ENCODE results near the gene KIAA0586.
"Not testable (repeated sequence)": the region's sequence is repeated elsewhere in the genome, so short reads cannot be mapped to it uniquely, and the experiment has no call there.

KIAA0586 gene

DNA sequence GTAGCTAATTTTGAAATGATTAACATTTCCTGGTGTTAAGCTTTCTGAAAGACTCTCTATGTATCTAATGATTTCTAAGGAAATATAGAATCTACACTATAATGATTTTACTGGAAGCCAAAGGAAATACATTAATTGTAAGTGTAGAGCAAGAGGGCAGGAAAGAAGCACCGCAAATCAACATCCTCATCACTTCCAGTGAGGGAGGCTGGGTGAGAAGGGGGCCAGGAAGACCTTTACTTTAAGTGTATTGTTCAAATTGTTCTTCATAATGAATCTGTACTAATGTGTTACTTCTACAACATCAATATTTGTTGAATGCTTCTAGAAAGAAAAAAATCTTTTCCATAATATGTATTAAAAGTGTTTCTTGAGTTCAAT, 144.9 kb downstream of the KIAA0586 start:
- no peak overlapping the region for H3K4me3 ChIP-seq (ENCODE audit: low read depth, low read length)
- TF ChIP-seq, protein P1, sequence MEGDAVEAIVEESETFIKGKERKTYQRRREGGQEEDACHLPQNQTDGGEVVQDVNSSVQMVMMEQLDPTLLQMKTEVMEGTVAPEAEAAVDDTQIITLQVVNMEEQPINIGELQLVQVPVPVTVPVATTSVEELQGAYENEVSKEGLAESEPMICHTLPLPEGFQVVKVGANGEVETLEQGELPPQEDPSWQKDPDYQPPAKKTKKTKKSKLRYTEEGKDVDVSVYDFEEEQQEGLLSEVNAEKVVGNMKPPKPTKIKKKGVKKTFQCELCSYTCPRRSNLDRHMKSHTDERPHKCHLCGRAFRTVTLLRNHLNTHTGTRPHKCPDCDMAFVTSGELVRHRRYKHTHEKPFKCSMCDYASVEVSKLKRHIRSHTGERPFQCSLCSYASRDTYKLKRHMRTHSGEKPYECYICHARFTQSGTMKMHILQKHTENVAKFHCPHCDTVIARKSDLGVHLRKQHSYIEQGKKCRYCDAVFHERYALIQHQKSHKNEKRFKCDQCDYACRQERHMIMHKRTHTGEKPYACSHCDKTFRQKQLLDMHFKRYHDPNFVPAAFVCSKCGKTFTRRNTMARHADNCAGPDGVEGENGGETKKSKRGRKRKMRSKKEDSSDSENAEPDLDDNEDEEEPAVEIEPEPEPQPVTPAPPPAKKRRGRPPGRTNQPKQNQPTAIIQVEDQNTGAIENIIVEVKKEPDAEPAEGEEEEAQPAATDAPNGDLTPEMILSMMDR (conservative IDR thresholded peaks at IDR 0.05; ENCODE audit: low read depth, low read length): no peak
- no peak for DNase-seq (ENCODE audit: low read depth)

DNA sequence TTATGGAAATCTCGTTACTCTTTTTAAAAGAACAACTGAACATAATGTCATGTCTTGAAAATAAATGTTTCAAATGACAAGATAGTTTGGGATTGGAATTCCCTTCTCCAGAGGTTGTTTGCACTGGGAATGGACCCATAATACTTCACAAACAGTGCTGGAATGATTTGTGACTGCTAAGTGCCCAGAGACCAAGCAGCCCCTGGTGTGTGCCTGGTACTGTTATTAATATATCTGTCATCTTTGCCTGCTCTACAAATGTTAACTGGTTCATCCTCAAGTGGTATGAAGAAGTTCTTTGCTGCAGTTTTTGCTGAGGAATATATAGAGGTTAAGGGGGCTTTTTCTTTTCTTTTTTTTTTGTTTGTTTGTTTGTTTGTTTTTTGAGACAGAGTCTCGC, 145.3 kb downstream of the KIAA0586 start:
- TF ChIP-seq, protein P1 (conservative IDR thresholded peaks at IDR 0.05; ENCODE audit: low read depth, low read length): no peak
- H3K4me3 ChIP-seq (ENCODE audit: low read depth, low read length): no peak overlapping the region
- no peak for DNase-seq (ENCODE audit: low read depth)

DNA sequence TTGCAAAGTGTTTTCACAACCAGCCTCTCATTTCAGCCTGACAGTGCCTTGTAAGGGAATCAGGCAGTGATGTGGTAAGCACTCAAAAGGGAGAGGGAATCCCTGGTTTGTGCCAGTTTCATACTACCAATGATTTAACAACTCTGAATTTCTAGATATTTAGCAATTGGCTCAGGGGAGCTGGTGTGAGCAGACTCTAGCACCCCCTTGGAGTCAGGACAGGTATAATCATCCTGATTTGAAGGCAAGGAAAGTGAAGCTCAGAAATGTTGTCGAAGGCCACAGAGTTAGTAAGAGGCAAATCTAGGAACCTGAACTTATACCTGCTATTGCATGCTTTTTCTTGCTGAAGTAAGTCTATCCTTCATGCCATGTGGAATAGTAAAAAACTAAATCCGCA, 147.1 kb downstream of the KIAA0586 start:
- TF ChIP-seq, protein P1 (conservative IDR thresholded peaks at IDR 0.05; ENCODE audit: low read depth, low read length): peak; percentile 41
- DNase-seq (ENCODE audit: low read depth): peak; percentile 23
- H3K4me3 ChIP-seq (ENCODE audit: low read depth, low read length): no peak overlapping the region

DNA sequence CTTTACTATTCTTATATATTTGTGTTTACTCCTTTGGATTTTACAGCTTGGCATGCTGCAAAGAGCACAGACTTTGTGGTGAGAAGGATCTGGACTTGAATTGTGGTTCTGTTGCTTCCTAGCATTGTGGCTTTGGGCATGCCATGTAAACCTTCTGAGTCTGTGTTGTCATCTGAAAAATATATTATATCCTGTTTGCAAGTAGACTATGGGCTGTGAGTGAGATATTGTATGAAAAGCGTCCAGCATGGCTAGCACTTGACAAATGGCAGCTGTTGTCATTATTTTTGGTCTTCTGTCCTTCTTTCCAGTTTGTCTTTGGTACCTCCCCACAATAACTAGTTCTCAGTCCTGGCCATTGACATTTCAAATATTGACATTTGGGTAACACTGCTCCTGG, 148.4 kb downstream of the KIAA0586 start:
- no peak overlapping the region for H3K4me3 ChIP-seq (ENCODE audit: low read depth, low read length)
- no peak for DNase-seq (ENCODE audit: low read depth)

DNA sequence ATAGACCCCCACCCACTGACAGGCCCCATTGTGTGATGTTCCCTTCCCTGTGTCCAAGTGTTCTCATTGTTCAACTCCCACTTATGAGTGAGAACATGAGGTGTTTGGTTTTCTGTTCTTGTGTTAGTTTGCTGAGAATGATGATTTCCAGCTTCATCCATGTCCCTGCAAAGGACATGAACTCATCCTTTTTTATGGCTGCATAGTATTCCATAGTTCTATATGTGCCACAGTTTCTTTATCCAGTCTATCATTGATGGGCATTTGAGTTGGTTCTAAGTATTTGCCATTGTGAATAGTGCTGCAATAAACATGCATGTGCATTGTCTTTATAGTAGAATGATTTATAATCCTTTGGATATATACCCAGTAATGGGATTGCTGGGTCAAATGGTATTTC, 152.5 kb downstream of the KIAA0586 start:
- not testable (repeated sequence) for DNase-seq (ENCODE audit: low read depth); H3K4me3 ChIP-seq (ENCODE audit: low read depth, low read length)

More for the DNA sequence above, 148.4 kb downstream of the KIAA0586 start:
- TF ChIP-seq, protein P1 (conservative IDR thresholded peaks at IDR 0.05; ENCODE audit: low read depth, low read length): no peak

DNA sequence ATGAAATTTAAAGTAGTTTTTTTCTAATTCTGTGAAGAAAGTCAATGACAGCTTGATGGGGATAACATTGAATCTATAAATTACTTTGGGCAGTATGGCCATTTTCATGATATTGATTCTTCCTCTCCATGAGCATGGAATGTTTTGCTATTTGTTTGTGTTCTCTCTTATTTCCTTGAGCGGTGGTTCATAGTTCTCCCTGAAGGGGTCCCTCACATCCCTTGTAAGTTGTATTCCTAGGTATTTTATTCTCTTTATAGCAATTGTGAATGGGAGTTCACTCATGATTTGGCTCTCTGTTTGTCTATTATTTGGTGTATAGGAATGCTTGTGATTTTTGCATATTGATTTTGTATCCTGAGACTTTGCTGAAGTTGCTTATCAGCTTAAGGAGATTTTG, 153.9 kb downstream of the KIAA0586 start:
- not testable (repeated sequence) for DNase-seq (ENCODE audit: low read depth); H3K4me3 ChIP-seq (ENCODE audit: low read depth, low read length)

DNA sequence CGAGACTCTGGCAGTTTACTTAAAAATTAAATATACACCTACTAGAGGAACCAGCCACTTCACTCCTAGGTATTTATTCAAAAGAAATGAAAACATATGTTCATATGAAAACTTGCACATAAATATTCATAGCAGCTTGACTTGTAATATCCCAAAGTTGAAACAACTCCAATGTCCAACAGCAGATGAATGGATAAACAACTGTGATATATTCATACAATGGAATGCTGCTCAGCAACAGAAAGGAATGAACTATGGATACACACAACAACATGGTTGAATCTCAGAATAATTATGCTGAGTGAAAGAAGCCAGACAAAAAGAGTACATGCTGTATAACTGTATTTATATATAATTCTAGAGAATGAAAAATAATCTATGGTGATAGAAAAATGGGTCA, 156.9 kb downstream of the KIAA0586 start:
- no peak overlapping the region for H3K4me3 ChIP-seq (ENCODE audit: low read depth, low read length)
- DNase-seq (ENCODE audit: low read depth): peak; percentile 13
- TF ChIP-seq, protein P1 (conservative IDR thresholded peaks at IDR 0.05; ENCODE audit: low read depth, low read length): no peak

DNA sequence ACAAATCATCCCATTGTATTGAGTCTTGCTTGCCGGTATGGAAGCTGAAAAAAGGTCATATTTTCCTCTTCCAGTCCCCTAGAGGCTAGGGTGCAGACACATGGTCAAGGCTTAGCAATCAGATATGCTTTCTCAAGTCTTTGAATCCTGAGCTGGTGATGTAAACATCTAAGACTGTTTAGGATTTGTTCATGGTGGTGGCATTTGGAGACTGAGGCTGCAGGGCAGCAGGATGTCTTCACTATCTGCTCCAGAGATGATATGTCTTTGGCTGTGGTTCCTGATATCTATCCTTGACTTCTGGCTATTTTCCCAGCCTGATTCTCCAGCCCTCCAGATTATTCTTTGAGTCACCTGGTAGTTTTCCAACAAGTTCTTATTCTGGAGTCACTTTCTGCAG, 159.8 kb downstream of the KIAA0586 start:
- DNase-seq (ENCODE audit: low read depth): peak; percentile 23
- TF ChIP-seq, protein P1 (conservative IDR thresholded peaks at IDR 0.05; ENCODE audit: low read depth, low read length): no peak
- H3K4me3 ChIP-seq (ENCODE audit: low read depth, low read length): no peak overlapping the region

DNA sequence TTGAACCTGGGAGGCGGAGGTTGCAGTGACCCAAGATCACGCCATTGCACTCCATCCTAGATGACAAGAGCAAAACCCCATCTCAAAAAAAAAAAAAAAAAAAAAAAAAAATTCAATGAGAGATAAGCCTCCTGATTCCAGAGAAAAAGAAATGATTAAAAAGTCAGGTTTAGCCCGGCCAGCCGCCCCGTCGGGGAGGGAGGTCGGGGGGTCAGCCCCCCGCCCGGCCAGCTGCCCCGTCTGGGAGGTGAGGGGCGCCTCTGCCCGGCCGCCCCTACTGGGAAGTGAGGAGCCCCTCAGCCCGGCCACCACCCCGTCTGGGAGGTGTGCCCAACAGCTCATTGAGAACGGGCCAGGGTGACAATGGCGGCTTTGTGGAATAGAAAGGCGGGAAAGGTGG, 160.8 kb downstream of the KIAA0586 start:
- DNase-seq (ENCODE audit: low read depth); H3K4me3 ChIP-seq (ENCODE audit: low read depth, low read length): not testable (repeated sequence)

Data from choroid plexus epithelial cell (primary cell).